Fibroblast of pulmonary artery (primary cell): ENCODE results near the gene LRGUK.
"Not testable (repeated sequence)": the region's sequence is repeated elsewhere in the genome, so short reads cannot be mapped to it uniquely, and the experiment has no call there.

Source experiments
- DNase-seq: peaks from one replicate; pipeline ENCODE4 v3.0.0-alpha.2; 2010; ENCODE audit warnings: low read depth
- H3K4me3 ChIP-seq: replicated peaks from 2 replicates; pipeline ENCODE4 v1.5.1; 2011; ENCODE audit warnings: low read depth, mild to moderate bottlenecking, control low read depth, low read length, moderate library complexity
- CTCF ChIP-seq: IDR thresholded peaks from 2 replicates; pipeline ENCODE4 v1.5.1; 2011; ENCODE audit warnings: mild to moderate bottlenecking, control low read depth, low read length, inconsistent platforms; ENCODE audit errors: missing control alignments

LRGUK gene

GRCh38 chr7:134293002-134293740, 166.0 kb downstream of the LRGUK start:
- DNase-seq, result no peak
- no peak for TF ChIP-seq CTCF
- H3K4me3 ChIP-seq, result no peak overlapping the region

- H3K4me3 ChIP-seq, DNase-seq: not testable (repeated sequence)
Observed at GRCh38 chr7:134295982-134296381, 168.8 kb downstream of the LRGUK start.

GRCh38 chr7:134297489-134297888, 170.3 kb downstream of the LRGUK start:
- H3K4me3 ChIP-seq, result no peak overlapping the region
- DNase-seq, result no peak
- TF ChIP-seq CTCF, result no peak

- no peak for DNase-seq
- TF ChIP-seq CTCF, result no peak
- no peak overlapping the region for H3K4me3 ChIP-seq
Observed at GRCh38 chr7:134298902-134299683, 172.0 kb downstream of the LRGUK start.

- no peak for TF ChIP-seq CTCF
- no peak for DNase-seq
- H3K4me3 ChIP-seq, result no peak overlapping the region
Observed at GRCh38 chr7:134300988-134301387, 173.8 kb downstream of the LRGUK start.

GRCh38 chr7:134301592-134301991, 174.5 kb downstream of the LRGUK start:
- no peak for DNase-seq
- no peak for TF ChIP-seq CTCF
- no peak overlapping the region for H3K4me3 ChIP-seq

GRCh38 chr7:134302120-134302519, 175.0 kb downstream of the LRGUK start:
- no peak for DNase-seq
- TF ChIP-seq CTCF, result no peak
- no peak overlapping the region for H3K4me3 ChIP-seq
